Type B pancreatic cell (in vitro differentiated cells): ENCODE data around the gene LRFN2. TPM values are rescaled to one million over a fixed set of nuclear protein-coding genes. Genes with fewer than 3 reads are reported as not detected.

Experiments used
- DNase-seq: peaks from one replicate; pipeline ENCODE4 v3.0.0; 2021; ENCODE audit warnings: mixed read lengths; ENCODE audit not compliant: unreplicated experiment; ENCODE audit errors: extremely low spot score
- H3K27ac Mint-ChIP-seq: 2 replicates; pipeline ENCODE4 v1.8.0; 2021; ENCODE audit warnings: mild to moderate bottlenecking, mixed read lengths
- H3K27me3 Mint-ChIP-seq: 2 replicates; pipeline ENCODE4 v1.8.0; 2021; ENCODE audit warnings: mixed read lengths
- H3K36me3 Mint-ChIP-seq: 2 replicates; pipeline ENCODE4 v1.8.0; 2021; ENCODE audit warnings: mixed read lengths
- H3K4me1 Mint-ChIP-seq: one replicate; pipeline ENCODE4 v1.8.0; 2021; ENCODE audit warnings: mixed read lengths; ENCODE audit not compliant: unreplicated experiment
- H3K4me3 Mint-ChIP-seq: 2 replicates; pipeline ENCODE4 v1.8.0; 2021; ENCODE audit warnings: mild to moderate bottlenecking, mixed read lengths
- H3K9me3 Mint-ChIP-seq: 2 replicates; pipeline ENCODE4 v1.8.0; 2021; ENCODE audit warnings: mixed read lengths
- CTCF ChIP-seq: fragments of 200-600 bp; sonication (generic); conservative IDR thresholded peaks from 2 replicates; pipeline ENCODE4 v1.5.0; 2021; ENCODE audit warnings: antibody characterized with exemption, mild to moderate bottlenecking
- total RNA-seq: library from RNA; stranded (reverse); gene quantifications from 2 replicates; pipeline ENCODE4 v1.2.1, GENCODE V29; 2021; ENCODE audit warnings: low replicate concordance

LRFN2 gene
- total RNA-seq, 1 donor from 2014 or later, result 3.4 TPM

- Mint-ChIP-seq H3K27me3 (peaks cover 12% of the 10 kb centered on the region), H3K36me3 (no peaks in the 10 kb centered on the region), H3K4me1 (peaks cover 4% of the 10 kb centered on the region), H3K27ac (no peak overlapping the region), H3K9me3 (no peaks in the 10 kb centered on the region), H3K4me3 (no peak overlapping the region)
- DNase-seq, result no peak
- no peak for TF ChIP-seq CTCF
These were observed 165.1 kb downstream of the LRFN2 start for GRCh38 chr6:40422046-40422445.

DNA sequence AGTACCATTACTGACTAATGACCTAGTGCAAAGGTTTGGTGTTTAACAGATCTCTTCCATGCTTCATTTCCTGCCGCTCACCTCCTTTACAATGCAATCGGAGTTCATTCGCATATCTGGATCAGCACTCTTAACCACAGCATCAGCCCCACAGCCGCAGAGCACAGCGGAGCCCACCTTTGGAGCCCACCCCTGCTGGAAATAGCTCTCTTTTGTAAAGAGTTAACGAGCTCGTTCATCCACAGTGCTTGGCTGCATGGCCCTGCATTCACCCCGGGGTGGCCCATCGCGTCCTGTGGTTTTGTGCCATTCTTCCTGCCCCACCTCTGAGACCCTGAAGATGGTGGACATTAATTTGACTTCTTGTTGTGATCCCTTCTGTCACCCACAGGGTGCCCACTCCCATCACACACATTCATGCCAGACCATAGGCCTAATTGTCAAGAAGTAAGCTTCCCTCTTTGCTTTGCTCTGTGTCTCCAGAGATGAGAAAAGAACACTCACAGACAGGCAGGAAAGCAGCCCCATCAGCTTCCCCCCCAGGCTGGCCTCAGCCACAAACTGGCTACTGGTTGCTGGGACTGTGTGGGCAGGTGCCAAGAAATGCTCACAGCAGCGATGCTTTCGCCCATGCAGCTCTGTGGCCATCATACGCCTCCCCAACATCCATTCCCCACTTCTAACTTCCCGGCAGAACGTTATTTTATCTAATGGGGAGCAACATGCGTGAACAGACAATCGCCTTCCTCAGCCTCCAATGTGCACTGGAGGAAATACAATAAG, 167.0 kb downstream of the LRFN2 start:
- peaks cover 4% of the 10 kb centered on the region for H3K4me1 Mint-ChIP-seq
- H3K36me3 Mint-ChIP-seq, result no peaks in the 10 kb centered on the region
- H3K27ac Mint-ChIP-seq, result no peak overlapping the region
- no peak for TF ChIP-seq CTCF
- DNase-seq, result no peak
- H3K9me3 Mint-ChIP-seq, result no peaks in the 10 kb centered on the region
- H3K4me3 Mint-ChIP-seq, result no peak overlapping the region
- peaks cover 12% of the 10 kb centered on the region for H3K27me3 Mint-ChIP-seq

- H3K27ac Mint-ChIP-seq, result no peak overlapping the region
- no peaks in the 10 kb centered on the region for H3K9me3 Mint-ChIP-seq
- peaks cover 12% of the 10 kb centered on the region for H3K27me3 Mint-ChIP-seq
- no peaks in the 10 kb centered on the region for H3K36me3 Mint-ChIP-seq
- no peak for TF ChIP-seq CTCF
- H3K4me1 Mint-ChIP-seq, result peaks cover 6% of the 10 kb centered on the region
- no peak for DNase-seq
- H3K4me3 Mint-ChIP-seq, result no peak overlapping the region
These were observed 167.8 kb downstream of the LRFN2 start for GRCh38 chr6:40419377-40419776.

- peaks cover 13% of the 10 kb centered on the region for H3K27me3 Mint-ChIP-seq
- no peak overlapping the region for H3K27ac Mint-ChIP-seq
These were observed 170.1 kb downstream of the LRFN2 start for GRCh38 chr6:40417031-40417430.

GRCh38 chr6:40414617-40415016, 172.5 kb downstream of the LRFN2 start:
- Mint-ChIP-seq H3K9me3 (no peaks in the 10 kb centered on the region), H3K4me1 (peaks cover 29% of the 10 kb centered on the region), H3K27ac (no peak overlapping the region), H3K4me3 (no peak overlapping the region), H3K27me3 (peaks cover 9% of the 10 kb centered on the region), H3K36me3 (no peaks in the 10 kb centered on the region)
- no peak for DNase-seq
- TF ChIP-seq CTCF, result no peak

More at GRCh38 chr6:40417031-40417430, 170.1 kb downstream of the LRFN2 start:
- DNase-seq, result no peak
- TF ChIP-seq CTCF, result no peak
- Mint-ChIP-seq H3K4me3 (no peak overlapping the region), H3K4me1 (peaks cover 16% of the 10 kb centered on the region), H3K36me3 (no peaks in the 10 kb centered on the region), H3K9me3 (no peaks in the 10 kb centered on the region)
